Smooth muscle cell (in vitro differentiated cells): Measurements from ENCODE around the gene RABAC1. TPM values are rescaled to one million over a fixed set of nuclear protein-coding genes. Genes with fewer than 3 reads are reported as not detected.

Experiments used
- DNase-seq: peaks from one replicate; lab custom pipeline; 2025; ENCODE audit not compliant: unreplicated experiment; lab: John Stamatoyannopoulos, UW
- H2AFZ ChIP-seq: fragments of 200-600 bp; sonication (generic); 2 replicates; pipeline ENCODE4 v1.6.0; 2016; ENCODE audit warnings: antibody characterized with exemption, low read depth, mild to moderate bottlenecking
- H3F3A ChIP-seq: fragments of 200-600 bp; sonication (generic); 2 replicates; pipeline ENCODE4 v1.6.0; 2017; ENCODE audit warnings: antibody characterized with exemption, low read depth
- H3K27ac ChIP-seq: fragments of 200-600 bp; sonication (generic); 2 replicates; pipeline ENCODE4 v1.5.1; 2016; ENCODE audit warnings: low read depth, mild to moderate bottlenecking
- H3K27me3 ChIP-seq: fragments of 200-600 bp; sonication (generic); 2 replicates; pipeline ENCODE4 v1.6.1; 2016; ENCODE audit warnings: low read depth, mild to moderate bottlenecking
- H3K36me3 ChIP-seq: fragments of 200-600 bp; sonication (generic); 2 replicates; pipeline ENCODE4 v1.5.1; 2016; ENCODE audit warnings: low read depth
- H3K4me1 ChIP-seq: fragments of 200-600 bp; sonication (generic); 2 replicates; pipeline ENCODE4 v1.5.1; 2016; ENCODE audit warnings: low read depth
- H3K4me2 ChIP-seq: fragments of 200-600 bp; sonication (generic); 2 replicates; pipeline ENCODE4 v1.6.0; 2016; ENCODE audit warnings: mild to moderate bottlenecking
- H3K4me3 ChIP-seq: fragments of 200-600 bp; sonication (generic); 2 replicates; pipeline ENCODE4 v1.5.1; 2016; ENCODE audit warnings: mild to moderate bottlenecking
- H3K79me2 ChIP-seq: fragments of 200-600 bp; sonication (generic); 2 replicates; pipeline ENCODE4 v1.6.0; 2016; ENCODE audit warnings: low read depth, mild to moderate bottlenecking
- H3K9ac ChIP-seq: fragments of 200-600 bp; sonication (generic); 2 replicates; pipeline ENCODE4 v1.6.0; 2016; ENCODE audit warnings: low read depth
- H3K9me3 ChIP-seq: fragments of 200-600 bp; sonication (generic); replicated peaks from 2 replicates; pipeline ENCODE4 v1.5.1; 2016; ENCODE audit warnings: low read depth
- H4K20me1 ChIP-seq: fragments of 200-600 bp; sonication (generic); 2 replicates; pipeline ENCODE4 v1.6.0; 2016; ENCODE audit warnings: low read depth
- CTCF ChIP-seq: fragments of 200-600 bp; sonication (generic); IDR thresholded peaks from 2 replicates; pipeline ENCODE4 v1.5.1; 2017; ENCODE audit warnings: borderline replicate concordance, mild to moderate bottlenecking, antibody characterized with exemption; ENCODE audit not compliant: insufficient read depth, poor library complexity, severe bottlenecking
- WGBS: methylation state at CpG from one replicate; pipeline ENCODE4 v1.1.7; 2016; ENCODE audit warnings: low lambda C conversion rate; 5-methylcytosine and 5-hydroxymethylcytosine counted together
- polyA plus RNA-seq: library from polyadenylated mRNA; unstranded; fragments of >200 nt; fragmentation: Nextera tagmentation; extraction: Ambion mirVana; gene quantifications from 2 replicates; pipeline ENCODE4 v1.2.1, GENCODE V29; 2016
- total RNA-seq: library from RNA; depleted of rRNA; stranded (reverse); fragments of >200 nt; gene quantifications from 2 replicates; pipeline ENCODE4 v1.2.3, GENCODE V29; 2014

Gene RABAC1
- total and polyA plus RNA-seq, 2 experiments from 2014 or later = 304 to 581 TPM

DNA sequence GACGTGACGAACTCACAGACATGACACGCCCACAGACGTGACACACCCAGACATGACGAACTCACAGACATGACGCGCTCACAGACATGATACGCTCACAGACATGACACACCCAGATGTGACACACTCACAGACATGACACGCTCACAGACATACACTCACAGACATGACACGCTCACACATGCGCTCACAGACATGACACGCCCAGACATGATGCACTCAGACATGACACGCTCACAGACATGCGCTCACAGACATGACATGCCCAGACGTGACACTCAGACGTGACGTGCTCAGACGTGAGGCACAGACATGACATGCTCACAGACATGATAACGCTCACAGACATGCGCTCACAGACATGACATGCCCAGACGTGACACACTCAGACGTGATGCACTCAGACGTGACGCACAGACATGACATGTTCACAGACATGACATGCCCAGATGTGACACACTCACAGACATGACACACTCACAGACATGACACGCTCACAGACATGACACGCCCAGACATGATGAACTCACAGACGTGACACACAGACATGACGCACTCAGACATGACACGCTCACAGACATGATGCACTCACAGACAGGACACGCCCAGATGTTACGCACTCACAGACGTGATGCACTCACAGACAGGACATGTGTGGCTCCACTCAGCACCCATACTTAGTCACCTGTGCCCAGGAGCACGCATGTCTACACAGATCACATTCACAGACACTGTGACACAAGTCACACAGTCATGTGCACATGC is 39.0 kb downstream of the RABAC1 start:
- no peak for DNase-seq
- H2AFZ ChIP-seq = no peak overlapping the region
- H3K36me3 ChIP-seq = no peaks in the 10 kb centered on the region
- H3K4me1 ChIP-seq = no peaks in the 10 kb centered on the region
- no peak overlapping the region for H3K4me3 ChIP-seq
- H3K27ac ChIP-seq = no peak overlapping the region
- no peak overlapping the region for H3K9ac ChIP-seq
- H3K4me2 ChIP-seq = no peak overlapping the region
- WGBS = 95% methylated on average over 33 of the region's 33 CpGs
- TF ChIP-seq CTCF = no peak
- H4K20me1 ChIP-seq = no peaks in the 10 kb centered on the region
- H3K27me3 ChIP-seq = peaks cover 84% of the 10 kb centered on the region
- H3K79me2 ChIP-seq = no peaks in the 10 kb centered on the region
- H3F3A ChIP-seq = no peaks in the 10 kb centered on the region
- H3K9me3 ChIP-seq = no peaks in the 10 kb centered on the region

GRCh38 chr19:41918653-41919244 is 40.4 kb downstream of the RABAC1 start:
- Histone ChIP-seq H3K9ac (no peak overlapping the region), H2AFZ (no peak overlapping the region), H3K4me2 (no peak overlapping the region), H3K27ac (no peak overlapping the region), H3K9me3 (no peaks in the 10 kb centered on the region), H3K4me3 (no peak overlapping the region), H4K20me1 (peaks cover 2% of the 10 kb centered on the region), H3K27me3 (peaks cover 84% of the 10 kb centered on the region), H3F3A (no peaks in the 10 kb centered on the region), H3K4me1 (no peaks in the 10 kb centered on the region), H3K79me2 (no peaks in the 10 kb centered on the region), H3K36me3 (no peaks in the 10 kb centered on the region)
- WGBS = 87% methylated on average over 5 of the region's 5 CpGs
- DNase-seq = no peak
- no peak for TF ChIP-seq CTCF

DNA sequence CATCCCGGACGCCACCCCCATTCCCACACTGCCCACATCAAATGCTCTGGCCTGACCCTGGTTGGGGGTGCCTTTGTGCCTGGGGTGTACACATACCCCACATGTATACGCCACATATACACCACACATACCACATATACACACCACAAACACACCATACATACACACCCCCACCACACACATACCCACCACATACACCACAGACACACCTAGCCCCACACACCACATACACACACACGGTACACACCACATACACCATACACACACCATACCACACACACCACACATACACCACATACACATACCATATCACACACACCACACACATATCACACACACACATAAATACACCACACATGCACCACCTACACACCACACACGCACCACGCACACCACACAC is 41.0 kb downstream of the RABAC1 start:
- H3K27me3 ChIP-seq = peaks cover 87% of the 10 kb centered on the region
- no peaks in the 10 kb centered on the region for H3K9me3 ChIP-seq
- H3K79me2 ChIP-seq = no peaks in the 10 kb centered on the region
- no peak for TF ChIP-seq CTCF
- H3F3A ChIP-seq = no peaks in the 10 kb centered on the region
- H3K9ac ChIP-seq = no peak overlapping the region
- no peak overlapping the region for H3K27ac ChIP-seq
- H4K20me1 ChIP-seq = peaks cover 7% of the 10 kb centered on the region
- 97% methylated on average over 5 of the region's 6 CpGs for WGBS
- DNase-seq = no peak
- H3K4me1 ChIP-seq = no peaks in the 10 kb centered on the region
- H3K36me3 ChIP-seq = no peaks in the 10 kb centered on the region
- H2AFZ ChIP-seq = no peak overlapping the region
- no peak overlapping the region for H3K4me3 ChIP-seq
- no peak overlapping the region for H3K4me2 ChIP-seq

- WGBS = 76% methylated on average over 12 of the region's 12 CpGs
- H3K4me1 ChIP-seq = no peaks in the 10 kb centered on the region
- H3K4me2 ChIP-seq = no peak overlapping the region
- H3K27ac ChIP-seq = no peak overlapping the region
- TF ChIP-seq CTCF = no peak
- no peaks in the 10 kb centered on the region for H3K9me3 ChIP-seq
- no peak overlapping the region for H3K9ac ChIP-seq
- H3F3A ChIP-seq = no peaks in the 10 kb centered on the region
- H4K20me1 ChIP-seq = peaks cover 9% of the 10 kb centered on the region
- H3K27me3 ChIP-seq = peaks cover 87% of the 10 kb centered on the region
- no peak overlapping the region for H3K4me3 ChIP-seq
- H2AFZ ChIP-seq = no peak overlapping the region
- no peak for DNase-seq
- H3K36me3 ChIP-seq = no peaks in the 10 kb centered on the region
- H3K79me2 ChIP-seq = no peaks in the 10 kb centered on the region
Measured at GRCh38 chr19:41917676-41918075, 41.4 kb downstream of the RABAC1 start.
